SK-N-SH treated with all-trans-retinoic acid at 6 μM for 48 hours (cell line): ENCODE data around the gene FOXI2.

Experiments
- ATAC-seq: fragments of 200-7000 bp; cut with Tn5 transposase; 3 replicates; pipeline ENCODE4 v1.9.1; 2020; ENCODE audit warnings: mild to moderate bottlenecking, moderate library complexity
- ARNTL ChIP-seq: fragments of 450-650 bp; formaldehyde crosslinking; IDR thresholded peaks from 2 replicates; pipeline ENCODE4 v1.5.0; 2020; ENCODE audit warnings: low read depth, mild to moderate bottlenecking, moderate library complexity, borderline replicate concordance
- BACH2 ChIP-seq: fragments of 250-450 bp; sonication (Bioruptor Pico); IDR thresholded peaks from 2 replicates; pipeline ENCODE4 v1.9.0; 2021; ENCODE audit warnings: mild to moderate bottlenecking, borderline replicate concordance
- CSDC2 ChIP-seq: fragments of 250-450 bp; sonication (Bioruptor Pico); IDR thresholded peaks from 2 replicates; pipeline ENCODE4 v1.5.0; 2020; ENCODE audit warnings: mild to moderate bottlenecking, moderate library complexity
- ESRRG ChIP-seq: fragments of 250-450 bp; sonication (Bioruptor Pico); IDR thresholded peaks from 2 replicates; pipeline ENCODE4 v1.6.1; 2021; ENCODE audit warnings: mild to moderate bottlenecking
- GLIS3 ChIP-seq: fragments of 250-450 bp; sonication (Bioruptor Pico); IDR thresholded peaks from 2 replicates; pipeline ENCODE4 v1.5.0; 2020; ENCODE audit warnings: mild to moderate bottlenecking, moderate library complexity
- ISL1 ChIP-seq: fragments of 250-450 bp; sonication (Bioruptor Pico); IDR thresholded peaks from 2 replicates; pipeline ENCODE4 v2.1.2; 2022; ENCODE audit warnings: mild to moderate bottlenecking, moderate library complexity
- PPARA ChIP-seq: fragments of 250-450 bp; sonication (Bioruptor Pico); IDR thresholded peaks from 2 replicates; pipeline ENCODE4 v1.5.0; 2020; ENCODE audit warnings: mild to moderate bottlenecking, borderline replicate concordance
- RARB ChIP-seq: fragments of 250-450 bp; sonication (Bioruptor Pico); IDR thresholded peaks from 2 replicates; pipeline ENCODE4 v1.8.0; 2021; ENCODE audit warnings: mild to moderate bottlenecking, moderate library complexity
- SNAI2 ChIP-seq: fragments of 250-450 bp; sonication (Bioruptor Pico); IDR thresholded peaks from 2 replicates; pipeline ENCODE4 v1.5.0; 2020; ENCODE audit warnings: mild to moderate bottlenecking, moderate library complexity
- TCF4 ChIP-seq: fragments of 250-450 bp; sonication (Bioruptor Pico); IDR thresholded peaks from 2 replicates; pipeline ENCODE4 v1.8.0; 2021; ENCODE audit warnings: mild to moderate bottlenecking, moderate library complexity, borderline replicate concordance
- TOX ChIP-seq: fragments of 250-450 bp; sonication (Bioruptor Pico); IDR thresholded peaks from 2 replicates; pipeline ENCODE4 v1.8.0; 2021; ENCODE audit warnings: mild to moderate bottlenecking, moderate library complexity, borderline replicate concordance
- ZC3H10 ChIP-seq: fragments of 250-450 bp; sonication (Bioruptor Pico); IDR thresholded peaks from 2 replicates; pipeline ENCODE4 v1.5.1; 2021; ENCODE audit warnings: mild to moderate bottlenecking, moderate library complexity
- ZFP3 ChIP-seq: fragments of 250-450 bp; sonication (Bioruptor Pico); IDR thresholded peaks from 2 replicates; pipeline ENCODE4 v1.5.0; 2020; ENCODE audit warnings: mild to moderate bottlenecking, moderate library complexity
- ZFP30 ChIP-seq: fragments of 450-650 bp; formaldehyde crosslinking; IDR thresholded peaks from 2 replicates; pipeline ENCODE4 v1.5.0; 2022; ENCODE audit warnings: mild to moderate bottlenecking, moderate library complexity
- ZNF565 ChIP-seq: fragments of 450-650 bp; formaldehyde crosslinking; conservative IDR thresholded peaks from 2 replicates; pipeline ENCODE4 v1.5.0; 2020; ENCODE audit warnings: low read depth, mild to moderate bottlenecking, moderate library complexity
- ZNF70 ChIP-seq: fragments of 450-650 bp; formaldehyde crosslinking; IDR thresholded peaks from 2 replicates; pipeline ENCODE4 v1.5.0; 2020; ENCODE audit warnings: mild to moderate bottlenecking, moderate library complexity
- ZNF8 ChIP-seq: fragments of 450-650 bp; formaldehyde crosslinking; IDR thresholded peaks from 2 replicates; pipeline ENCODE4 v1.5.0; 2020; ENCODE audit warnings: mild to moderate bottlenecking, moderate library complexity
- TF ChIP-seq, protein P1 (sequence below): fragments of 250-450 bp; sonication (Bioruptor Pico); IDR thresholded peaks from 2 replicates; pipeline ENCODE4 v1.8.0; 2020; ENCODE audit warnings: mild to moderate bottlenecking, moderate library complexity, borderline replicate concordance
- TF ChIP-seq, protein P2 (sequence below): fragments of 250-450 bp; sonication (Bioruptor Pico); IDR thresholded peaks from 2 replicates; pipeline ENCODE4 v1.5.1; 2020; ENCODE audit warnings: low read depth, mild to moderate bottlenecking, moderate library complexity
- TF ChIP-seq, protein P3 (sequence below): fragments of 250-450 bp; sonication (Bioruptor Pico); IDR thresholded peaks from 2 replicates; pipeline ENCODE4 v1.5.0; 2020; ENCODE audit warnings: mild to moderate bottlenecking, moderate library complexity
- TF ChIP-seq, protein P4 (sequence below): fragments of 250-450 bp; sonication (Bioruptor Pico); IDR thresholded peaks from 2 replicates; pipeline ENCODE4 v1.8.0; 2021; ENCODE audit warnings: low read depth, mild to moderate bottlenecking, moderate library complexity, borderline replicate concordance
- TF ChIP-seq, protein P5 (sequence below): fragments of 250-450 bp; sonication (Bioruptor Pico); IDR thresholded peaks from 2 replicates; pipeline ENCODE4 v1.5.1; 2021; ENCODE audit warnings: mild to moderate bottlenecking, moderate library complexity

Gene FOXI2

DNA sequence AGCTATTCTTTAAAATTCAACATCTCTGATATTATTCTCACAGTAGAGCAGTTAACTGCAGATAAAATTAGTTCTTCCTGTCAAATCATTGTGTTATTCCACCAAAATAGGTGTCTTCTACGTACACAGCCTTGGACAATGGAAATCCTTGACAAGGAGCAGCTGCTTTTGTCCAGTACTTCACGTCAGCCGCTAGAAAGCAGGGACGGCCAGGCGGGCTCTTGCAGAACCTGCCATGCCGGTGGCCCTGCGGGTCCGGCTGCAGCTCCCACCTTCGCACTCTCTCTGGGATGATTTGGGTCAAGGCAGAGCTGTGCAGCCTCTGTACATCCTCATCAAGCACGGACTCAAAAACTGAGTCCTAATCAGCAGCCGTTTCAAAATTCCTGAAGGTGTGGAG is 2.2 kb upstream of the FOXI2 start:
- ATAC-seq: no peak
- TF ChIP-seq, protein P1, sequence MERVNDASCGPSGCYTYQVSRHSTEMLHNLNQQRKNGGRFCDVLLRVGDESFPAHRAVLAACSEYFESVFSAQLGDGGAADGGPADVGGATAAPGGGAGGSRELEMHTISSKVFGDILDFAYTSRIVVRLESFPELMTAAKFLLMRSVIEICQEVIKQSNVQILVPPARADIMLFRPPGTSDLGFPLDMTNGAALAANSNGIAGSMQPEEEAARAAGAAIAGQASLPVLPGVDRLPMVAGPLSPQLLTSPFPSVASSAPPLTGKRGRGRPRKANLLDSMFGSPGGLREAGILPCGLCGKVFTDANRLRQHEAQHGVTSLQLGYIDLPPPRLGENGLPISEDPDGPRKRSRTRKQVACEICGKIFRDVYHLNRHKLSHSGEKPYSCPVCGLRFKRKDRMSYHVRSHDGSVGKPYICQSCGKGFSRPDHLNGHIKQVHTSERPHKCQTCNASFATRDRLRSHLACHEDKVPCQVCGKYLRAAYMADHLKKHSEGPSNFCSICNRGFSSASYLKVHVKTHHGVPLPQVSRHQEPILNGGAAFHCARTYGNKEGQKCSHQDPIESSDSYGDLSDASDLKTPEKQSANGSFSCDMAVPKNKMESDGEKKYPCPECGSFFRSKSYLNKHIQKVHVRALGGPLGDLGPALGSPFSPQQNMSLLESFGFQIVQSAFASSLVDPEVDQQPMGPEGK (CRISPR knock-in tag): no peak
- TF ChIP-seq TOX: no peak
- no peak for TF ChIP-seq ZFP30
- no peak for TF ChIP-seq ZNF70 (CRISPR knock-in tag)
- TF ChIP-seq GLIS3 (CRISPR knock-in tag): no peak
- TF ChIP-seq CSDC2 (CRISPR knock-in tag): no peak
- TF ChIP-seq TCF4 (CRISPR knock-in tag): no peak
- no peak for TF ChIP-seq ZNF565 (CRISPR knock-in tag)
- TF ChIP-seq RARB (CRISPR knock-in tag): no peak
- TF ChIP-seq ZC3H10: no peak
- no peak for TF ChIP-seq SNAI2 (CRISPR knock-in tag)
- TF ChIP-seq, protein P2, sequence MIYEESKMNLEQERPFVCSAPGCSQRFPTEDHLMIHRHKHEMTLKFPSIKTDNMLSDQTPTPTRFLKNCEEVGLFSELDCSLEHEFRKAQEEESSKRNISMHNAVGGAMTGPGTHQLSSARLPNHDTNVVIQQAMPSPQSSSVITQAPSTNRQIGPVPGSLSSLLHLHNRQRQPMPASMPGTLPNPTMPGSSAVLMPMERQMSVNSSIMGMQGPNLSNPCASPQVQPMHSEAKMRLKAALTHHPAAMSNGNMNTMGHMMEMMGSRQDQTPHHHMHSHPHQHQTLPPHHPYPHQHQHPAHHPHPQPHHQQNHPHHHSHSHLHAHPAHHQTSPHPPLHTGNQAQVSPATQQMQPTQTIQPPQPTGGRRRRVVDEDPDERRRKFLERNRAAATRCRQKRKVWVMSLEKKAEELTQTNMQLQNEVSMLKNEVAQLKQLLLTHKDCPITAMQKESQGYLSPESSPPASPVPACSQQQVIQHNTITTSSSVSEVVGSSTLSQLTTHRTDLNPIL: no peak
- TF ChIP-seq, protein P3, sequence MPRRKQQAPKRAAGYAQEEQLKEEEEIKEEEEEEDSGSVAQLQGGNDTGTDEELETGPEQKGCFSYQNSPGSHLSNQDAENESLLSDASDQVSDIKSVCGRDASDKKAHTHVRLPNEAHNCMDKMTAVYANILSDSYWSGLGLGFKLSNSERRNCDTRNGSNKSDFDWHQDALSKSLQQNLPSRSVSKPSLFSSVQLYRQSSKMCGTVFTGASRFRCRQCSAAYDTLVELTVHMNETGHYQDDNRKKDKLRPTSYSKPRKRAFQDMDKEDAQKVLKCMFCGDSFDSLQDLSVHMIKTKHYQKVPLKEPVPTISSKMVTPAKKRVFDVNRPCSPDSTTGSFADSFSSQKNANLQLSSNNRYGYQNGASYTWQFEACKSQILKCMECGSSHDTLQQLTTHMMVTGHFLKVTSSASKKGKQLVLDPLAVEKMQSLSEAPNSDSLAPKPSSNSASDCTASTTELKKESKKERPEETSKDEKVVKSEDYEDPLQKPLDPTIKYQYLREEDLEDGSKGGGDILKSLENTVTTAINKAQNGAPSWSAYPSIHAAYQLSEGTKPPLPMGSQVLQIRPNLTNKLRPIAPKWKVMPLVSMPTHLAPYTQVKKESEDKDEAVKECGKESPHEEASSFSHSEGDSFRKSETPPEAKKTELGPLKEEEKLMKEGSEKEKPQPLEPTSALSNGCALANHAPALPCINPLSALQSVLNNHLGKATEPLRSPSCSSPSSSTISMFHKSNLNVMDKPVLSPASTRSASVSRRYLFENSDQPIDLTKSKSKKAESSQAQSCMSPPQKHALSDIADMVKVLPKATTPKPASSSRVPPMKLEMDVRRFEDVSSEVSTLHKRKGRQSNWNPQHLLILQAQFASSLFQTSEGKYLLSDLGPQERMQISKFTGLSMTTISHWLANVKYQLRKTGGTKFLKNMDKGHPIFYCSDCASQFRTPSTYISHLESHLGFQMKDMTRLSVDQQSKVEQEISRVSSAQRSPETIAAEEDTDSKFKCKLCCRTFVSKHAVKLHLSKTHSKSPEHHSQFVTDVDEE: no peak
- no peak for TF ChIP-seq PPARA (CRISPR knock-in tag)

DNA sequence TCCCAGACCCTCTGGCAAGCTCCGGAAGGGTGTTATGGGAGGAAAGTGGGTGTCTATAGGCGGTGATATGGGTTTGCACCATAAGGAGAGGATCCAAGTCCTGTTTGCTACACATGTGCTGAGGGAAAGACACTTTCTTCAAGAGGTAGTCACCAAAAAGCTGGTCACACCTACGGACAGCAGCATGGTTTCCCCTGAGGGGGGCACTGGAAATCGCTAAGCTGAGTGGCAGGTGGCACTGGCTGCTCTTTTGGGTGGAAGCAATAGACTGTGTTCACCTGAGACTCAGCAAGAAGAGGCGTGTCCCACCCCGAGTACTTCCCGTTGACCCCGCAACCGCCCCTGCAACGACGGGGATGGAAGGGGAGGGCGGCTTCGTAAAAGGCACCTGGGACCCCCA is 1.8 kb upstream of the FOXI2 start:
- ATAC-seq: no peak
- no peak for TF ChIP-seq ZFP3 (CRISPR knock-in tag)
- TF ChIP-seq PPARA (CRISPR knock-in tag): no peak
- TF ChIP-seq ZFP30: no peak
- no peak for TF ChIP-seq TCF4 (CRISPR knock-in tag)

DNA sequence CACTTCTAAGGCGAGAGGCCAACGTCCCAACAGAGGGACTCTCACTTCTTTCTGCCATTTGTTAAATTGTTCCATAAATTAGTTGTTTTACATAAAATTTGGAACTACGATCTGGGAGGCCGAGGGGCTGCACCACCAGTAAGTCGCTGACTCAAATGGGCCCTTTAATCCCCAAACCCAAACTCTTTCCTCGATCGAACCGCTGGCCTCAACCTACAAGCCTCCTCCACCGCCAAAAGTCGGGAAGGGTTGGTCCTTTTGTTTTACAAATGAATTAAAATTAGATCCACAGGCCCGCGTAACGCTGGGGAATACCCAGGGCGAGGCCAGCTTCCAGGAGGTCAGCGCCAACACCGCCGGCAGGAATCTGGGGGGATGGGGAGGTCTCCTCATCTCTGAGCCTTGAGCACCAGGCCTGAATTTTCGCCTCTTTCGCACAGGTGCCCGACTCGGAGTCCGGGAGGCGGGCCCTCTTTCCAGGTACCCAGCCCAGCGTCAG is 1.2 kb upstream of the FOXI2 start:
- TF ChIP-seq ZFP30 (no peak), ISL1 (CRISPR knock-in tag) (no peak), TOX (no peak), ZC3H10 (no peak), PPARA (CRISPR knock-in tag) (no peak), ZNF8 (CRISPR knock-in tag) (no peak), CSDC2 (CRISPR knock-in tag) (no peak), RARB (CRISPR knock-in tag) (no peak), BACH2 (CRISPR knock-in tag) (no peak), SNAI2 (CRISPR knock-in tag) (no peak), ZNF70 (CRISPR knock-in tag) (no peak), ZNF565 (CRISPR knock-in tag) (no peak), ZFP3 (CRISPR knock-in tag) (no peak), ESRRG (CRISPR knock-in tag) (no peak), TCF4 (CRISPR knock-in tag) (no peak), ARNTL (CRISPR knock-in tag) (no peak)
- TF ChIP-seq, protein P4, sequence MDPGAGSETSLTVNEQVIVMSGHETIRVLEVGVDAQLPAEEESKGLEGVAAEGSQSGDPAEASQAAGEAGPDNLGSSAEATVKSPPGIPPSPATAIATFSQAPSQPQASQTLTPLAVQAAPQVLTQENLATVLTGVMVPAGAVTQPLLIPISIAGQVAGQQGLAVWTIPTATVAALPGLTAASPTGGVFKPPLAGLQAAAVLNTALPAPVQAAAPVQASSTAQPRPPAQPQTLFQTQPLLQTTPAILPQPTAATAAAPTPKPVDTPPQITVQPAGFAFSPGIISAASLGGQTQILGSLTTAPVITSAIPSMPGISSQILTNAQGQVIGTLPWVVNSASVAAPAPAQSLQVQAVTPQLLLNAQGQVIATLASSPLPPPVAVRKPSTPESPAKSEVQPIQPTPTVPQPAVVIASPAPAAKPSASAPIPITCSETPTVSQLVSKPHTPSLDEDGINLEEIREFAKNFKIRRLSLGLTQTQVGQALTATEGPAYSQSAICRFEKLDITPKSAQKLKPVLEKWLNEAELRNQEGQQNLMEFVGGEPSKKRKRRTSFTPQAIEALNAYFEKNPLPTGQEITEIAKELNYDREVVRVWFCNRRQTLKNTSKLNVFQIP (CRISPR knock-in tag): no peak
- TF ChIP-seq, protein P2: no peak
- TF ChIP-seq, protein P5, sequence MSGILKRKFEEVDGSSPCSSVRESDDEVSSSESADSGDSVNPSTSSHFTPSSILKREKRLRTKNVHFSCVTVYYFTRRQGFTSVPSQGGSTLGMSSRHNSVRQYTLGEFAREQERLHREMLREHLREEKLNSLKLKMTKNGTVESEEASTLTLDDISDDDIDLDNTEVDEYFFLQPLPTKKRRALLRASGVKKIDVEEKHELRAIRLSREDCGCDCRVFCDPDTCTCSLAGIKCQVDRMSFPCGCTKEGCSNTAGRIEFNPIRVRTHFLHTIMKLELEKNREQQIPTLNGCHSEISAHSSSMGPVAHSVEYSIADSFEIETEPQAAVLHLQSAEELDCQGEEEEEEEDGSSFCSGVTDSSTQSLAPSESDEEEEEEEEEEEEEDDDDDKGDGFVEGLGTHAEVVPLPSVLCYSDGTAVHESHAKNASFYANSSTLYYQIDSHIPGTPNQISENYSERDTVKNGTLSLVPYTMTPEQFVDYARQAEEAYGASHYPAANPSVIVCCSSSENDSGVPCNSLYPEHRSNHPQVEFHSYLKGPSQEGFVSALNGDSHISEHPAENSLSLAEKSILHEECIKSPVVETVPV (CRISPR knock-in tag): no peak
- TF ChIP-seq, protein P3: no peak
- ATAC-seq: no peak
